ENCODE results near the gene RHOT2.

DNA sequence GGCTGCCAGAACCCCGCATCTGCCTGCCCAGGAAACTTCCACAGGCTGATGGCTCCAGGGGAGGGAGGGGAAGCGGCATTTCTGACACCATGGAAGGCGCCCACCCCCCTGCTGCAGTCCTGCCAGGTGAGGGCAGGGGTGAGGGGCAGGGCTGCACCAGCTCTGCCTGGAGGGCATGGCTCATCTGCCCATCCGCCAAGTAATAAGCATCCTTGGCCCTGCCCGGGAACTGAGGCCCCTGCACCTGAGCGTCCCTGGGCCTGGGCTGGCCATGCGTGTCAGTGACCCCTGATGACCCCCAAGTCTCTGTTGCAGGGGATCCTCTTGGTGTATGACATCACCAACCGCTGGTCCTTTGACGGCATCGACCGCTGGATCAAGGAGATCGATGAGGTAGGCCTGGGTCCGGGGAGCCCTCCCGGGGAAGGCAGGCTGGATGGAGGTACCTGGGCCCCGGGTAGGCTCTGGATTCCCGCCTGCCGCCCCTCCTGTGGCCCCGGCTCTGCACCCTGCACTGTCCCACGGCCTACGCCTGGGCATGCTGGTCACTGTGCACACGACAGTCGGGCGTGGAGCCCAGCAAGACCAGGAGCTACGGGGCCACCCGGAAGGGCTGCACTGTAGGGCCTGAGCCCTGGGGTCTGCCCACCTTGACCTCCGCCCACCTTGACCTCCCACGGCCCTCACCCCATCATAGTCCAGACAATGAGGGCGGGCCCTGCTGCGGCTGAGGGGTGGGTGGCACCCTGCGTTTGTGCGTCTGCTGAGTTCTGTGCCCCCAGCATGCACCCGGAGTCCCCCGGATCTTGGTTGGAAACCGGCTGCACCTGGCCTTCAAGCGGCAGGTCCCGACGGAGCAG lies 42.6 kb upstream of the RHOT2 start:
- TF ChIP-seq, protein P1, sequence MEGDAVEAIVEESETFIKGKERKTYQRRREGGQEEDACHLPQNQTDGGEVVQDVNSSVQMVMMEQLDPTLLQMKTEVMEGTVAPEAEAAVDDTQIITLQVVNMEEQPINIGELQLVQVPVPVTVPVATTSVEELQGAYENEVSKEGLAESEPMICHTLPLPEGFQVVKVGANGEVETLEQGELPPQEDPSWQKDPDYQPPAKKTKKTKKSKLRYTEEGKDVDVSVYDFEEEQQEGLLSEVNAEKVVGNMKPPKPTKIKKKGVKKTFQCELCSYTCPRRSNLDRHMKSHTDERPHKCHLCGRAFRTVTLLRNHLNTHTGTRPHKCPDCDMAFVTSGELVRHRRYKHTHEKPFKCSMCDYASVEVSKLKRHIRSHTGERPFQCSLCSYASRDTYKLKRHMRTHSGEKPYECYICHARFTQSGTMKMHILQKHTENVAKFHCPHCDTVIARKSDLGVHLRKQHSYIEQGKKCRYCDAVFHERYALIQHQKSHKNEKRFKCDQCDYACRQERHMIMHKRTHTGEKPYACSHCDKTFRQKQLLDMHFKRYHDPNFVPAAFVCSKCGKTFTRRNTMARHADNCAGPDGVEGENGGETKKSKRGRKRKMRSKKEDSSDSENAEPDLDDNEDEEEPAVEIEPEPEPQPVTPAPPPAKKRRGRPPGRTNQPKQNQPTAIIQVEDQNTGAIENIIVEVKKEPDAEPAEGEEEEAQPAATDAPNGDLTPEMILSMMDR (IDR thresholded peaks at IDR 0.05) = no peak
- TF ChIP-seq POLR2A (IDR thresholded peaks at IDR 0.05) = no peak

Measured in uterus (tissue), 2 donors.